Natural killer cell treated with Interleukin-12 subunit alpha and Interleukin-12 subunit beta and Interleukin-15 and Interleukin-18, amount 100 ng/mL, for 72 hours (primary cell): ENCODE data around the gene RPTOR. TPM values are rescaled to one million over a fixed set of nuclear protein-coding genes. Genes with fewer than 3 reads are reported as not detected.
"Not testable (repeated sequence)": the region's sequence is repeated elsewhere in the genome, so short reads cannot be mapped to it uniquely, and the experiment has no call there.

Experiments used
- ATAC-seq, 2 donors: fragments of 150-1000 bp; cut with Tn5 transposase in 1 of 2; sonication (Bioruptor Pico), chemical (Tn5 transposase) in 1 of 2; 2 replicates each; pipeline ENCODE4 v1.10.0; 2021
- DNase-seq: peaks from one replicate; pipeline ENCODE4 v3.0.0; 2022; ENCODE audit warnings: low spot score
- H3K27ac Mint-ChIP-seq, 2 donors: 1 replicate in 1 of 2; 2 replicates in 1 of 2; pipeline ENCODE4 v1.8.0; 2022; ENCODE audit warnings: mixed read lengths in 2 of 2, mild to moderate bottlenecking in 1 of 2, moderate library complexity in 1 of 2
- H3K27me3 Mint-ChIP-seq, 2 donors: 1 replicate in 1 of 2; 2 replicates in 1 of 2; pipeline ENCODE4 v1.8.0; 2022; ENCODE audit warnings: mixed read lengths in 2 of 2
- H3K36me3 Mint-ChIP-seq: one replicate; pipeline ENCODE4 v1.8.0; 2022; ENCODE audit warnings: mixed read lengths
- H3K4me1 Mint-ChIP-seq, 2 donors: 1 replicate in 1 of 2; 2 replicates in 1 of 2; pipeline ENCODE4 v1.8.0; 2022; ENCODE audit warnings: low read depth in 2 of 2, mixed read lengths in 2 of 2, mild to moderate bottlenecking in 1 of 2
- H3K4me3 Mint-ChIP-seq: one replicate; pipeline ENCODE4 v1.8.0; 2022; ENCODE audit warnings: mixed read lengths
- H3K9me3 Mint-ChIP-seq: 2 replicates; pipeline ENCODE4 v1.8.0; 2022; ENCODE audit warnings: mixed read lengths
- total RNA-seq, 2 donors: library from RNA; stranded (reverse); gene quantifications; one replicate each; pipeline ENCODE4 v1.2.3, GENCODE V29; 2022

RPTOR gene
- total RNA-seq = 10 to 100 TPM; 44.1 to 92.4 TPM

- peak within 1 kb of the TSS; percentile 79 for H3K4me3 Mint-ChIP-seq
- peak; percentile 92 for DNase-seq
- H3K9me3 Mint-ChIP-seq = no peaks in the 10 kb centered on the region
- no peaks in the 10 kb centered on the region for H3K36me3 Mint-ChIP-seq
- peak within 1 kb of the TSS; percentile 71 to 94 for H3K27ac Mint-ChIP-seq
- peaks cover 8 to 9% of the 10 kb centered on the region in 2 donors for H3K4me1 Mint-ChIP-seq
- ATAC-seq = peak; percentile 98
- peaks cover under 1 to 8% of the 10 kb centered on the region in 2 donors for H3K27me3 Mint-ChIP-seq
Observed at GRCh38 chr17:80544655-80545498, at the start of gene RPTOR. Gene RPTOR, plus strand, starts transcription at chr17:80544838. Its CDS starts 792 bp downstream, at chr17:80545630.

GRCh38 chr17:80497726-80498241 lies 46.9 kb upstream of the RPTOR start:
- H3K27me3 Mint-ChIP-seq = peaks cover 5 to 7% of the 10 kb centered on the region in 2 donors
- no peak for DNase-seq
- no peak overlapping the region for H3K4me3 Mint-ChIP-seq
- peak in 1 of 2 donors; percentile 3 for ATAC-seq
- H3K4me1 Mint-ChIP-seq = peaks cover 4 to 10% of the 10 kb centered on the region in 2 donors
- H3K36me3 Mint-ChIP-seq = no peaks in the 10 kb centered on the region
- H3K27ac Mint-ChIP-seq = no peak overlapping the region
- no peaks in the 10 kb centered on the region for H3K9me3 Mint-ChIP-seq

- no peak for ATAC-seq
- Mint-ChIP-seq H3K4me3 (no peak overlapping the region), H3K27ac (no peak overlapping the region), H3K4me1 (peaks cover 4 to 10% of the 10 kb centered on the region in 2 donors), H3K9me3 (no peaks in the 10 kb centered on the region), H3K36me3 (no peaks in the 10 kb centered on the region), H3K27me3 (peaks cover 5% of the 10 kb centered on the region in 2 donors)
- peak; percentile 18 for DNase-seq
Observed at GRCh38 chr17:80498242-80498919, 46.3 kb upstream of the RPTOR start.

- Mint-ChIP-seq H3K4me3 (no peak overlapping the region), H3K27me3 (peaks cover 5% of the 10 kb centered on the region in 2 donors), H3K27ac (no peak overlapping the region), H3K9me3 (no peaks in the 10 kb centered on the region), H3K36me3 (no peaks in the 10 kb centered on the region), H3K4me1 (peaks cover 4 to 10% of the 10 kb centered on the region in 2 donors)
- peak in 1 of 2 donors; percentile 10 for ATAC-seq
- peak; percentile 56 for DNase-seq
Observed at GRCh38 chr17:80498920-80499410, 45.7 kb upstream of the RPTOR start.

GRCh38 chr17:80499560-80499959 lies 45.1 kb upstream of the RPTOR start:
- no peak for ATAC-seq
- H3K27me3 Mint-ChIP-seq = peaks cover 2 to 5% of the 10 kb centered on the region in 2 donors
- DNase-seq = peak; percentile 22
- no peaks in the 10 kb centered on the region for H3K9me3 Mint-ChIP-seq
- H3K4me3 Mint-ChIP-seq = no peak overlapping the region
- peaks cover 4 to 10% of the 10 kb centered on the region in 2 donors for H3K4me1 Mint-ChIP-seq
- H3K27ac Mint-ChIP-seq = no peak overlapping the region
- no peaks in the 10 kb centered on the region for H3K36me3 Mint-ChIP-seq

- Mint-ChIP-seq H3K27me3 (peaks cover 2 to 5% of the 10 kb centered on the region in 2 donors), H3K4me1 (peaks cover 4 to 10% of the 10 kb centered on the region in 2 donors), H3K27ac (no peak overlapping the region), H3K4me3 (no peak overlapping the region), H3K36me3 (no peaks in the 10 kb centered on the region), H3K9me3 (no peaks in the 10 kb centered on the region)
- DNase-seq = peak; percentile 49
- ATAC-seq = no peak
Observed at GRCh38 chr17:80499961-80500665, 44.5 kb upstream of the RPTOR start.

- H3K27ac Mint-ChIP-seq = no peak overlapping the region
- H3K9me3 Mint-ChIP-seq = no peaks in the 10 kb centered on the region
- H3K4me3 Mint-ChIP-seq = no peak overlapping the region
- no peak for DNase-seq
- ATAC-seq = no peak
- no peaks in the 10 kb centered on the region for H3K36me3 Mint-ChIP-seq
- H3K4me1 Mint-ChIP-seq = peaks cover 4 to 10% of the 10 kb centered on the region in 2 donors
- H3K27me3 Mint-ChIP-seq = peaks cover 2 to 4% of the 10 kb centered on the region in 2 donors
Observed at GRCh38 chr17:80501741-80502577, 42.7 kb upstream of the RPTOR start.

GRCh38 chr17:80502578-80502877 lies 42.1 kb upstream of the RPTOR start:
- DNase-seq (no peak), ATAC-seq (no peak)
- no peaks in the 10 kb centered on the region for H3K9me3 Mint-ChIP-seq
- H3K27ac Mint-ChIP-seq = no peak overlapping the region
- H3K4me3 Mint-ChIP-seq = no peak overlapping the region
- no peaks in the 10 kb centered on the region for H3K36me3 Mint-ChIP-seq
- H3K27me3 Mint-ChIP-seq = peaks cover 0 to 2% of the 10 kb centered on the region in 2 donors
- peaks cover 4 to 6% of the 10 kb centered on the region in 2 donors for H3K4me1 Mint-ChIP-seq

- no peak overlapping the region for H3K4me3 Mint-ChIP-seq
- H3K9me3 Mint-ChIP-seq = no peaks in the 10 kb centered on the region
- peaks cover 0 to 1% of the 10 kb centered on the region in 2 donors for H3K4me1 Mint-ChIP-seq
- no peak for ATAC-seq
- no peak for DNase-seq
- H3K27me3 Mint-ChIP-seq = peaks cover 0 to 2% of the 10 kb centered on the region in 2 donors
- no peaks in the 10 kb centered on the region for H3K36me3 Mint-ChIP-seq
- H3K27ac Mint-ChIP-seq = no peak overlapping the region
Observed at GRCh38 chr17:80503031-80503430, 41.6 kb upstream of the RPTOR start.

GRCh38 chr17:80503921-80504320 lies 40.7 kb upstream of the RPTOR start:
- peaks cover 0 to 2% of the 10 kb centered on the region in 2 donors for H3K27me3 Mint-ChIP-seq
- H3K9me3 Mint-ChIP-seq = no peaks in the 10 kb centered on the region
- no peaks in the 10 kb centered on the region for H3K36me3 Mint-ChIP-seq
- ATAC-seq = no peak
- H3K4me3 Mint-ChIP-seq = no peak overlapping the region
- no peaks in the 10 kb centered on the region for H3K4me1 Mint-ChIP-seq
- no peak overlapping the region for H3K27ac Mint-ChIP-seq
- DNase-seq = no peak

GRCh38 chr17:80504686-80505413 lies 39.8 kb upstream of the RPTOR start:
- Mint-ChIP-seq H3K27me3 (no peaks in the 10 kb centered on the region), H3K27ac (no peak overlapping the region), H3K4me3 (no peak overlapping the region), H3K36me3 (no peaks in the 10 kb centered on the region), H3K9me3 (no peaks in the 10 kb centered on the region), H3K4me1 (no peaks in the 10 kb centered on the region)
- ATAC-seq = no peak
- no peak for DNase-seq

- not testable (repeated sequence) for H3K9me3 Mint-ChIP-seq, ATAC-seq, H3K27ac Mint-ChIP-seq, H3K36me3 Mint-ChIP-seq, H3K4me3 Mint-ChIP-seq, H3K4me1 Mint-ChIP-seq, H3K27me3 Mint-ChIP-seq
- peak; percentile 44 for DNase-seq
Observed at GRCh38 chr17:80507177-80507576, 37.5 kb upstream of the RPTOR start.
